ENCODE data around the gene SMU1.

The SMU1 gene

DNA sequence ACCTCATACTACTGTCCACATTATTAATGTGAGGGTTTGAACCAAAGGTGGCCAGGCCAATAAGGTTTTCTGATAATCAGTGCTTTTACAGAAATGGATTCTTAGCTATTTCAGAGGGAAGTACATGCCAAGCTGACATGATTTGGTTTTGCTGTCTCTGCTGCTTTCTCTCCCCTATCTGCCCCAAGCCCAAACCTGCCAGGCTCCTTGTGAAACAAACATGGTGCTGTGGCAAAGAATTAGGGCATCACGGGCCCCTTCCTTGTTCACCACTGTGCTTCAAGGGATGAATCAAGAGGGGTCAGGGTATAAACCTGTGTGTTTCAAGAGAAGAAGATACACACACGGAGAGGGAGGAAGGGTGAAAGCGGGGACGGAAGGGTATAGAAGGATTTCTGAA, 41.3 kb upstream of the SMU1 start:
- TF ChIP-seq CTCF (IDR thresholded peaks at IDR 0.05; ENCODE audit: low read depth, low read length): no peak
- no peak for DNase-seq (ENCODE audit: extremely low read depth, low read depth)

DNA sequence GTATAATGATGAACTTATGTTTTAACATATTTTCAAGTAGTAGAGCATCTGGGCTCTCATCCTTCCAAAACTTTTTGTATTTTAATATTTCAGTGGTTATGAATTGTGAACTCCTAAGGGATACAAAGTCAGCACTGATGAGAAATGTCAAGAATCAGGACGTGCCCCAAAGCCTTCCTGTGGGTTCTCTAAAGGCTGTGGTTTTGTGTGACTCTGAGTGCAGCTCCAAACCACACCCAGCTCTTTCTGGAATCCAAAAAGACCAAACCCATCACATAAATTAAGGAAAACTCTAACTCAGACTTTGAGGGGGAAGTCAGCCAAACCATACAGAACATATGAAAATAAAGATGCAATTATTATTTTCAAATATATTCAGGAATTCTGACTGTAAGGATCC, 40.8 kb upstream of the SMU1 start:
- DNase-seq (ENCODE audit: extremely low read depth, low read depth): no peak
- TF ChIP-seq CTCF (IDR thresholded peaks at IDR 0.05; ENCODE audit: low read depth, low read length): no peak

DNA sequence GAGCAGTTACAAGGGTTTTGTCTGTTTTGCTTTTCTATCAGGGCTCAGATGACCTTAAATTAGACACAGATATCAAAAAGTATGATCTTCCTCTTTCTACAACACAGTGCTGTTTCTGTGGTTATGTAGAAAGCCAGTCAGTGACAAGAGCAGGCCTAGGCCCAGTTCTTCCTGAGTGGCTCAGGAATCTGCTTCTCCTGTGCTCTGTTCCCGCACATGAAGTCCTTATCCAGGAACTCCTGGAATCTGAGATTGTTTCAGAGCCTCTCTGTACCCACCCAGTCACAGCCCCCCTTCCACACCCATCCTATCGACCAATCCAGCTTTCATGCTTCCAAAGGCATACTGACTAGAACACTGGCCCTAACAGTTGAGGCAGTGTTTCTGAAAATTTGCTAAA, 40.4 kb upstream of the SMU1 start:
- no peak for DNase-seq (ENCODE audit: extremely low read depth, low read depth)
- TF ChIP-seq CTCF (IDR thresholded peaks at IDR 0.05; ENCODE audit: low read depth, low read length): no peak

GRCh38 chr9:33114746-33115145, 38.3 kb upstream of the SMU1 start:
- no peak for DNase-seq (ENCODE audit: extremely low read depth, low read depth)
- TF ChIP-seq CTCF (IDR thresholded peaks at IDR 0.05; ENCODE audit: low read depth, low read length): no peak

- no peak for TF ChIP-seq CTCF (IDR thresholded peaks at IDR 0.05; ENCODE audit: low read depth, low read length)
- DNase-seq (ENCODE audit: extremely low read depth, low read depth): no peak
These were observed 37.5 kb upstream of the SMU1 start for GRCh38 chr9:33113799-33114547.

DNA sequence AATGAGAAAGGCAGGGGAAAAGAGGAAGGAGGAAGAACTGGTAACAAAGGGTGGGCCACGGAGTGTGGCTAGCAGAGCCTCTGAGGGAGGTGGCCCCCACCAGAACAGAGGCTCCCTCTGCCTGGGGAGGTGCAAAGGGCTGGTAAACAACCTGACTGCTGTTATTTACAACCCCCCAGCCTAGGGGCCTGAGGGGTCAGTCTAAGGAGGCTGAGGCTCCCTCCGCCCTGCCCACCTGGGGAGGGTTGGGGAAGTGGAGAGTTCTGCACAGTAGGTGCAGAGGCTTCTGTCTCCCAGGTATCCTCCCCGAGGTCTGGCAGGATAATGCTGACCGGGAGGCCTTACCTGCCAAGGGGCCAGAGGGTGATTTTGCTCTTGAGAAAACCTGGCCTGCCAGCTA, 35.6 kb upstream of the SMU1 start:
- TF ChIP-seq CTCF (IDR thresholded peaks at IDR 0.05; ENCODE audit: low read depth, low read length): no peak
- DNase-seq (ENCODE audit: extremely low read depth, low read depth): no peak

DNA sequence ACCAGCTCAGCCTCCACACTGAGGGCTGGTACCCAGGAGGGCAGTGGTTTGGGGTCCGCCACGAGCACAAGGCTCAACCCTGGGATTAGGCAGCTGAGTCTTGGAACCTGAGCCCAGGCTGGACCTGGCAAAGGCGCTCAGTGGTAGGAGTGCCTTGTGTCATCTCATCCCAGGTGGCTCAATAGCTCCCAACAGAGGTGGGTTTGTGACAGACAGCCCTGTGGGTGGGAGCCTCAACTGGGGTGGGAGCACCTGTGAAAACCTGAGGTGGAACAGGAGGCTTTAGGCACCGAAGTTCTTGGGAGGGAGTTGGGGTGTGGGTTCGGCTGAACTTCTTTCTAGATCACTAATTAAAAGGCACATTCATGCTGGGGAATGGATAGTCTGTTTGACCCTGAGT, 35.2 kb upstream of the SMU1 start:
- DNase-seq (ENCODE audit: extremely low read depth, low read depth): no peak
- no peak for TF ChIP-seq CTCF (IDR thresholded peaks at IDR 0.05; ENCODE audit: low read depth, low read length)

All from AG09319 (cell line).